Measurements from ENCODE around the gene SPNS2. TPM values are rescaled to one million over a fixed set of nuclear protein-coding genes. Genes with fewer than 3 reads are reported as not detected.

SPNS2 gene
- 79.3 TPM for total RNA-seq

DNA sequence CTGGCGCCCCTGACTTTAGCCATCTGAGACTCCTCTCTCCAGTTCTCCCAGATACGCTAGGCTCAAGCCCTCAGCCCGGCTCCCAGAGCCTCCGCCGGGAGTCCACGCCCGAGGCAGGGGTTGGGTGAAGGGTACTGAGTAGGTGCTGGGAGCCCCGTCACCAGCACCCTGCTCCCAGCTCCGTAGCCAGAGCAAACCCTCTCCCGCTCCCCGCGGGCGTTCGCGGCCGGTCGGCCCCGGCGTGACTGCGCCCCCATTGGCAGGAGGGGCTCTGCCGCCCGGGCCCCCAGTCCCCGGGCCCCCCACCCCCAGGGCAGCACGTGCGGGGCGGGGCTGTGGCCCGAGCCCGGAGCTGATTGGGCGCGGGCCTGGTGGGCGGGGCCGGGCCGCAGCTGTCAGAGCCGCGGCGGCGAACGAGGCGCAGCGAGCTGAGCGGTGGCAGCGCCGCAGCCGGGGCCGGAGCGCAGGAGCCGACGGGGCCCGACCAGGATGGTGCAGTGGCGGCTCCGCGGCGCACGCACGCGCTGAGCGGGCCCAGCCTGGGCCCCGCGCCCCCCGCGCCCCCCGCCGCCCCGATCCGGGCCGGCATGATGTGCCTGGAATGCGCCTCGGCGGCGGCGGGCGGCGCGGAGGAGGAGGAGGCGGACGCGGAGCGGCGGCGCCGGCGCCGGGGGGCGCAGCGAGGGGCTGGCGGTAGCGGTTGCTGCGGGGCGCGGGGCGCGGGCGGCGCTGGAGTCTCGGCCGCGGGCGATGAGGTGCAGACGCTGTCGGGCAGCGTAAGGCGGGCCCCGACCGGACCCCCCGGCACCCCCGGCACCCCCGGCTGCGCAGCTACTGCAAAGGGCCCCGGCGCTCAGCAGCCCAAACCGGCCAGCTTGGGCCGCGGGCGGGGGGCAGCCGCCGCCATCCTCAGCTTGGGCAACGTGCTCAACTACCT, at the start of gene SPNS2:
Gene SPNS2 (plus strand): TSS at position 421 of the 937 bp plus-strand sequence. CDS start 167 bp downstream, at position 588.
- H3K4me3 ChIP-seq, result peak within 1 kb of the TSS; percentile 46 to 49
- no peak for DNase-seq (ENCODE audit: extremely low spot score in 2 of 2)
- no peaks in the 10 kb centered on the region for H3K27me3 ChIP-seq
- H3K27ac ChIP-seq, result no peak within 1 kb of the TSS
- no peaks in the 10 kb centered on the region for H3K36me3 ChIP-seq
- no peaks in the 10 kb centered on the region for H3K9me3 ChIP-seq
- intact Hi-C loops (cut with DNase I), result no loop called here
- peaks cover 27% of the 10 kb centered on the region for H3K4me1 ChIP-seq
- no peak for TF ChIP-seq POLR2AphosphoS5 (IDR thresholded peaks at IDR 0.05; ENCODE audit: insufficient read depth in 1 of 2, low read depth in 1 of 2)
- no peak for TF ChIP-seq POLR2A (IDR thresholded peaks at IDR 0.05)
- no peak for TF ChIP-seq CTCF (IDR thresholded peaks at IDR 0.05)

DNA sequence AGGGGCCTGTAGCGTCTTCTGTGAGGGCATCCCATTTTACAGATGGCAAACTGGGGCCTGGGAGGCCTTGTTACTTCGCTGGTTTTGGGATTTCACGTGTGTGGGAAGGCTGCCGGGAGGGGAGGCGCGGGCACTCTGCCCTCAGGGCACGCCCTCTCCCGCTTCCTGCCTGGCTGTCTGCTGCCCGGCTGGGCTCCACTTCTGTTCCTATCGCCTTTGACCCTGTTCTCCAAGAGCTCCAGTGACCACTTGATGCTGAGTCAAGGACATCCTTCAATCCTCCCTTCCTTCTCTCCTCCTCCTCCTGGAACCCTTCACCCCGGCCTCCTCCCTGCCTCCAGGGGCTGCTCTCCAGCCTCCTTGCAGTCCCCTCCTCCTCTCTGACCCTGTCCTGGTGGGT, 48.9 kb upstream of the SPNS2 start:
- Histone ChIP-seq H3K36me3 (no peaks in the 10 kb centered on the region), H3K4me3 (no peak overlapping the region), H3K27ac (no peak overlapping the region), H3K27me3 (no peaks in the 10 kb centered on the region), H3K9me3 (no peaks in the 10 kb centered on the region), H3K4me1 (no peaks in the 10 kb centered on the region)
- DNase-seq (ENCODE audit: extremely low spot score in 2 of 2), result no peak
- intact Hi-C loops (cut with DNase I), result no loop called here
- TF ChIP-seq POLR2AphosphoS5 (IDR thresholded peaks at IDR 0.05; ENCODE audit: insufficient read depth in 1 of 2, low read depth in 1 of 2) (no peak), POLR2A (IDR thresholded peaks at IDR 0.05) (no peak), CTCF (IDR thresholded peaks at IDR 0.05) (no peak)

GRCh38 chr17:4450710-4451316, 47.9 kb upstream of the SPNS2 start:
- Histone ChIP-seq H3K27ac (no peak overlapping the region), H3K4me3 (no peak overlapping the region), H3K4me1 (no peaks in the 10 kb centered on the region), H3K36me3 (no peaks in the 10 kb centered on the region), H3K27me3 (no peaks in the 10 kb centered on the region), H3K9me3 (no peaks in the 10 kb centered on the region)
- no peak for TF ChIP-seq POLR2AphosphoS5 (IDR thresholded peaks at IDR 0.05; ENCODE audit: insufficient read depth in 1 of 2, low read depth in 1 of 2)
- no peak for TF ChIP-seq CTCF (IDR thresholded peaks at IDR 0.05)
- TF ChIP-seq POLR2A (IDR thresholded peaks at IDR 0.05), result no peak
- DNase-seq (ENCODE audit: extremely low spot score in 2 of 2), result no peak
- intact Hi-C loops (cut with DNase I), result no loop called here

- H3K27ac ChIP-seq, result no peak overlapping the region
- intact Hi-C loops (cut with DNase I), result no loop called here
- DNase-seq (ENCODE audit: extremely low spot score in 2 of 2), result no peak
- no peaks in the 10 kb centered on the region for H3K36me3 ChIP-seq
- TF ChIP-seq POLR2AphosphoS5 (IDR thresholded peaks at IDR 0.05; ENCODE audit: insufficient read depth in 1 of 2, low read depth in 1 of 2), result no peak
- TF ChIP-seq CTCF (IDR thresholded peaks at IDR 0.05), result no peak
- TF ChIP-seq POLR2A (IDR thresholded peaks at IDR 0.05), result no peak
- no peaks in the 10 kb centered on the region for H3K4me1 ChIP-seq
- H3K27me3 ChIP-seq, result no peaks in the 10 kb centered on the region
- H3K4me3 ChIP-seq, result no peak overlapping the region
- H3K9me3 ChIP-seq, result no peaks in the 10 kb centered on the region
These were observed 44.7 kb upstream of the SPNS2 start for GRCh38 chr17:4453812-4454591.

All from vagina (tissue), 2 donors.